D721Med (cell line): ENCODE results near the gene GFOD2.

ENCODE experiments used
- DNase-seq: peaks from one replicate; pipeline ENCODE4 v3.0.0; 2011; ENCODE audit warnings: low spot score; ENCODE audit not compliant: insufficient read length
- FAIRE-seq: peaks from 2 replicates; lab custom pipeline; 2011; peaks lifted over from hg19 to GRCh38; lab: Jason Lieb, UNC
- CTCF ChIP-seq: IDR thresholded peaks from 2 replicates; pipeline ENCODE4 v1.5.1; 2012; ENCODE audit warnings: mild to moderate bottlenecking, control low read depth; ENCODE audit not compliant: insufficient read depth; ENCODE audit errors: missing control alignments

GFOD2 gene

DNA sequence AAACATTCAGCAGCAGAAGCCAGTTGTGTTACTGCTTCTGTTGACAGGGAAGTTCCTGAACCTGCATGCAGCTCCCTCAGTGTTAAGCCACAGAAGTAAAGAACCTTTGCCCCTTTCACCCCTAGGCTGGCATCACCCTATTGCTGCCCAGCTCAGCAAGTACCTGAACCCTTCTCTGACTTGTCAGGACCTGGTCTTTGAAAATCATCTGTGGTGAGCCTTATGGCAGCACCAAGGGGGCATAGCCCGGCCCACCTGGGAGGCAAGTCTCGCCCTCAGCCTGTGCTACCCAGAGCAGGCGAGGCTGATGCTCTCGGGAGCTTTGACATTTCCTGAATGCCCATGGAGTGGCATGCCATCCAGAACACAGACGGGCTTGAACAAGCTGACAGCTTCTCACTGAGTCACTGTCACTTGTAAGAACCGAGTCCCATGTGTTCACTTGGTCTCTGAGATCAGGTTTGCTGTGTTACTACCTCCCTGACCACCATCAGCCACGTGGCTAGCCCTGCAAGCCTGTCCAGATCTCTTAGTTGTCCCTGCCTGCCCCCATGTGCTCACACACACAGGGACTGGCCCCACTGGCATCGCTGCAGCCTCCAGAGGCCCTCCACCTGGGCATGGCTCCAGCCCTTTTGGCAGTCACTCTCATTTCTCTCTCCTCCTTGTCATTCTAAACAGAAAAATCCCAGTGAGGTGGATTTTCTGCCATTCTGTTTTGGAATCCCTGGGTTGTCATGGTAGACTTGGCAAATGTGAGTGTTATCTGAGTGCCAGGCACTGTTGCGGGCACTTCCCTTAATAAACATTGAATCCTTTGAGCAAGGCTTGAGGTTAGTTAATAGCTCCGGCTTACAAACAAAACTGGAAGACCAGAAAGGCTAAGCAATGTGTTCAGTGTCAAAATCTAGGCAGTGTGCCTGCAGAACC, 77.1 kb downstream of the GFOD2 start:
- DNase-seq (no peak), FAIRE-seq (no peak)
- no peak for TF ChIP-seq CTCF

DNA sequence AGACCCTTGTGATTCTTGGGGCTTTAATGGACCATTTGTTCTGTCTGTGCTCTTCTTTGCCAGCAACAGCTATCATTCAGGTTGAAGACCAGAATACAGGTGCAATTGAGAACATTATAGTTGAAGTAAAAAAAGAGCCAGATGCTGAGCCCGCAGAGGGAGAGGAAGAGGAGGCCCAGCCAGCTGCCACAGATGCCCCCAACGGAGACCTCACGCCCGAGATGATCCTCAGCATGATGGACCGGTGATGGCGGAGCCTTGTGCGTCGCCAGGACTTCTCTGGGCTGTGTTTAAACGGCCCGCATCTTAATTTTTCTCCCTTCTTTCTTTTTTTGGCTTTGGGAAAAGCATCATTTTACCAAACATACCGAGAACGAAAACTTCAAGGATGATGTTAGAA, 81.5 kb downstream of the GFOD2 start:
- no peak for TF ChIP-seq CTCF
- FAIRE-seq (no peak), DNase-seq (no peak)

DNA sequence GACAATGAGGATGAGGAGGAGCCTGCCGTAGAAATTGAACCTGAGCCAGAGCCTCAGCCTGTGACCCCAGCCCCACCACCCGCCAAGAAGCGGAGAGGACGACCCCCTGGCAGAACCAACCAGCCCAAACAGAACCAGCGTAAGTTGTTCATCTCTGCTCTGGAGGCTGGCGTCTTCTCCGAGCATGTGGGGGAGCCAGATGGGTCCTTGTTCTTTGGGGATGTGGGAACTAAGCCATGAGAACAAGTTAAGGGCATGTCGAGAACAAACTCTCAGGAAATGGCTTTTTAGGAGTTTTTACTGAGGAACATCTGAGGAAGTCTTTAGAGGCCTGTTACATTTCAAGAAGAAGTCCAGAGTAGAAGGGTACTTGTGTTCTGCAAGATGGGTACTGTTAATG, 82.4 kb downstream of the GFOD2 start:
- no peak for DNase-seq
- no peak for TF ChIP-seq CTCF
- no peak for FAIRE-seq

- DNase-seq (no peak), FAIRE-seq (no peak)
- TF ChIP-seq CTCF, result no peak
Observed at GRCh38 chr16:67632415-67633172, 86.5 kb downstream of the GFOD2 start.

DNA sequence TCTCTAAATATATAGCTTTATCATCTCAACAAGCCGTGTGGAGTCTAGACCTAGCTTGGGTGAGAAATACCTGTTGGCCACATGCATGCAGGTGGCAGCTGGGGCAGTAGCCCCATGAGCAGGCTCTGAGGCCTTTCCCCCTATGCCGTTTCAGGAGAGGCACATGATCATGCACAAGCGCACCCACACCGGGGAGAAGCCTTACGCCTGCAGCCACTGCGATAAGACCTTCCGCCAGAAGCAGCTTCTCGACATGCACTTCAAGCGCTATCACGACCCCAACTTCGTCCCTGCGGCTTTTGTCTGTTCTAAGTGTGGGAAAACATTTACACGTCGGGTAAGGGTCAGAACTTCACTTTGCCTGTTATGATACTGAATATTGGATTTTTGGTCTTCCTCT, 90.9 kb downstream of the GFOD2 start:
- TF ChIP-seq CTCF, result no peak
- DNase-seq (no peak), FAIRE-seq (no peak)
